SJCRH30 (cell line): ENCODE measurements around the gene GEMIN7. TPM values are rescaled to one million over a fixed set of nuclear protein-coding genes. Genes with fewer than 3 reads are reported as not detected.
"Not testable (repeated sequence)": the region's sequence is repeated elsewhere in the genome, so short reads cannot be mapped to it uniquely, and the experiment has no call there.

Experiments
- DNase-seq, 2 experiments: peaks; one replicate each; pipeline ENCODE4 v3.0.0-alpha.2; 2015 to 2020
- H3K27ac ChIP-seq: fragments of 250-450 bp; sonication (Bioruptor Pico); 2 replicates; pipeline ENCODE4 v1.5.1; 2020; ENCODE audit warnings: mild to moderate bottlenecking, moderate library complexity
- H3K27me3 ChIP-seq: fragments of 250-450 bp; sonication (Bioruptor Pico); 2 replicates; pipeline ENCODE4 v1.5.1; 2020; ENCODE audit warnings: mild to moderate bottlenecking, moderate library complexity
- H3K36me3 ChIP-seq: fragments of 250-450 bp; sonication (Bioruptor Pico); 2 replicates; pipeline ENCODE4 v1.5.1; 2020; ENCODE audit warnings: mild to moderate bottlenecking, moderate library complexity
- H3K4me1 ChIP-seq: fragments of 250-450 bp; sonication (Bioruptor Pico); 2 replicates; pipeline ENCODE4 v1.5.1; 2020; ENCODE audit warnings: mild to moderate bottlenecking, moderate library complexity
- H3K4me3 ChIP-seq: fragments of 250-450 bp; sonication (Bioruptor Pico); 2 replicates; pipeline ENCODE4 v1.5.1; 2020; ENCODE audit warnings: mild to moderate bottlenecking, moderate library complexity
- H3K9me3 ChIP-seq: fragments of 250-450 bp; sonication (Bioruptor Pico); replicated peaks from 2 replicates; pipeline ENCODE4 v1.5.1; 2020; ENCODE audit warnings: mild to moderate bottlenecking, moderate library complexity
- total RNA-seq: library from RNA; depleted of rRNA; stranded (reverse); fragments of >200 nt; shearing (Covaris generic); gene quantifications from 2 replicates; pipeline ENCODE4 v1.2.3, GENCODE V29; 2014

Gene GEMIN7
- total RNA-seq, 1 experiment from 2014 or later, result 37.9 TPM

DNA sequence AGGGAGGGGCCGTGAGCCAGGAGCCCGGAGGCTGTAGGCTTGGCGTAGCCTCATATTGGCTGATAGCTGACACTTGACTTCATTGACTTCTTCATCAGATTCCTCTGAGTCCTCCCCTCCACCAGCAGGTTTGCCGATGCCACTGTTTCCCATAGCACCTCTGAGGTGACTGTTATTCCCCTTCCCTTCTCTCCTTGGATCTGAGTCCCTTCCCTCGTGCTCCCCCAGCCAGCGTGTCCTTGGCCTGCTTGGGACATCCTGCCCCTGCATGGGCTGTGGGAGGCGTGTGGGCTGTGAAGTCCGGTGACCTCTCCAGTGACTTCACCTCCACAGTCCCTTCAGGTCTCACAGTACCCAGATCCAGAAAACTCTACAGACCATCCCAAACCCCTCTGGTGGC is 22.7 kb downstream of the GEMIN7 start:
- Histone ChIP-seq H3K4me1 (peaks cover 19% of the 10 kb centered on the region), H3K36me3 (no peaks in the 10 kb centered on the region), H3K27ac (no peak overlapping the region), H3K27me3 (no peaks in the 10 kb centered on the region), H3K9me3 (no peaks in the 10 kb centered on the region), H3K4me3 (no peak overlapping the region)
- DNase-seq, result no peak

DNA sequence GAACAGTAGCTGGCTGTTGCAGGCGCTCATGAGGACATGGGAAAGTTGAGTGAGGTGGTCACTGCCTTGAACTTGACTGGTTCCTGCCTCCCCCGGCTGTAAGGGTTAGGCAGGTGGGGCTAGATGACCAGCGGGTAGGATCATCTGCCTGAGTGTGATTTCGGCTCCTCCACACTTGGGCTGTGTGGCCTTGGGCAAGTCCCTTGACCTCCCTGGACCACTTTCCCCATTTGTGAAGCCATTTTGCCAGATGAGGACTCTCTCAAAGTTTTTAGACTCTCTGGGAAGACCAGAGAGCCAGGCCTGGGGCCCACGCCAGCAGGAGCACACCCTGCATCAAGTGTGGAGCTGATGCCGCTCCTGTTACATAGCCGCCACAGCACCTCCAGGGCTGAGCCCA is 23.4 kb downstream of the GEMIN7 start:
- H3K27me3 ChIP-seq, result no peaks in the 10 kb centered on the region
- H3K4me1 ChIP-seq, result peaks cover 19% of the 10 kb centered on the region
- DNase-seq, result no peak
- H3K4me3 ChIP-seq, result no peak overlapping the region
- H3K27ac ChIP-seq, result no peak overlapping the region
- no peaks in the 10 kb centered on the region for H3K36me3 ChIP-seq
- no peaks in the 10 kb centered on the region for H3K9me3 ChIP-seq

DNA sequence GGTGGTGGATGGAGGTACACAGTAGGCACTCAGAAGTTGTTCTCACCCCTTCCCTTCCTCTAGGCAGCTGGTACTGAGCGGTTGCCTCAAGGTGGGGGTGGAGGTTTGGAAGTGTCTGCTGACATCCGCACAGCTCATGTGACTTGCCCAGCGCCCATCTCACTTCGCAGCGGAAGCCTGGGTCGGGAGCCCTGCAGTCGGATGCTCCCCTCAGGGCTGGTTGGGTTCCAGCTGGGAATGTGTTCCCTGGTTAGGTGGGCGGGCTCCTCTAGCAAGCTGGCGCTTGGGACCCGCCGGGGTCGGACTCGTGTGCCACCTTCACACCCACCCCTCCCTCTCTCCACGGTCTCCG is 24.1 kb downstream of the GEMIN7 start:
- Histone ChIP-seq H3K27me3 (no peaks in the 10 kb centered on the region), H3K4me3 (no peak overlapping the region), H3K36me3 (no peaks in the 10 kb centered on the region), H3K27ac (no peak overlapping the region), H3K9me3 (no peaks in the 10 kb centered on the region), H3K4me1 (peaks cover 19% of the 10 kb centered on the region)
- peak; percentile 18 to 29 for DNase-seq

DNA sequence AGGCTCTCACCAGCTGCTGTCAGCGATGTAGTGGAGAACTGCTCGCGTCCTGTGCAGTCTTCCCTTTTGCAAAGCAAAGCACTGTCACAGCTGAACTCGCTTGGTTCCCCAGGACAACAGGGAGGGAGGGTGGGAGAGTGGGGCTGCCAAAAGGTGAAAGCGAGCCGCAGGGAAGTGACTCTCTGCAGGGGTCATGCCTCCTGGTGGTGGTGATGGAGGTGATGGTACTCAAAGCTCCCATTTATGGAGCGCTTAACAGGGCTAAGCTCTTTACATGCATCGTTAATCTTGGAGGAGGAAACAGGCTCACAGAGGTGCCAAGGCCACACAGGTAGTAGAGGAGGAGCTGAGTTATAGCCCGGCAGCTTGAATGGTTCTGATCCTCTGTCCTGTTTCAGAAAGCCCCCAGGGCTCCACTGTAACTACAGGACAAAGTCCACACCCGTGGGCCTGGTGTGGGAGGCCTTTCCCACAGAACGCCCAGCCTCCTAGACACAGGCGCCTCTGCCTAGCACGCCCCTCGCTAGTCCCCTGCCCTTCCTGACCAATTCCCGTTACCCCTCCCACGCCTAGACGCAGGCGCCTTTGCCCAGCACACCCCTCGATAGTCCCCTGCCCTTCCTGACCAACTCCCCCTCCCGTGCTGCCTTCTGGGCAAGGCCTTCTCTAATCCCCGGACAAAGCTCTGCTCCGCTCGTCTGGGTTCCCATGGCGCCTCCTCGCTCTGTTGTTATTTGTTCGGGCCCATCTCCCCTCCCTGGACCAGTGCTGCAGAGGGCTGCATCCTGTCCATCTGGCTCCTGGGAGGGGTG is 24.7 kb downstream of the GEMIN7 start:
- no peak overlapping the region for H3K27ac ChIP-seq
- H3K36me3 ChIP-seq, result no peaks in the 10 kb centered on the region
- H3K27me3 ChIP-seq, result no peaks in the 10 kb centered on the region
- H3K4me3 ChIP-seq, result no peak overlapping the region
- DNase-seq, result no peak
- peaks cover 15% of the 10 kb centered on the region for H3K4me1 ChIP-seq
- H3K9me3 ChIP-seq, result no peaks in the 10 kb centered on the region

DNA sequence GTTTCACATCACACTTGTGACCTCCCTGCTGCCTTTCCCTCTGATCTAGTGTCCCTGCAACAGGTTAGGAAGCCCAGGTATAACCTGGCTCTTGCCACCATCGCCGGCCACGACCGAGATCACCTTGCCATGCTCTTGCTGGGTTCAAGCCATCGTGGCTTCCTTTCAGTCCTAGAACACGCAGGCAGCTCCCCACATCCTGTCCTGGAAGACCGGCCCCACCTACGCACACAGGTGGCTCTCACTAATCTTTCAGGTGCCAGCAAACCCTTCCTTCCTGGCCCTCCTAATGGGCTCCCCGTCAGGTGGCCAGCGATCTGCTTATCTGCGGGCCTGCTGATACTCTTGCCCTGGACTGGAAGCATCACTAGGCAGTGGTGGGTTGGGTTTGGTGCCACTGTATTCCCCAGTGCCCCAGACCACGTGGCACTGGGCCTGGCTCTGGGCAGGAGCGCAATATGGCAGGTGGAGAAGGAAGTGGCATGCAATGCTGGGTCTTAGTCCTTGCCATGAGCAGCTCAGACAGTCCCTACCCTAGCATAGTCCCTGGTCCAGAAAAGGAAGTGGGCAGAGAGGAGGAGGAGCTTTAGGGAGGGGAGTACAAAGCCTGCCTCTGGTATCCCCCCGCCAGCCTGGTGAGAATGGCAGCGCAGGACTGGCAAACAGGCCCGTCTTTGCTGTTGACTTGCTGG is 25.7 kb downstream of the GEMIN7 start:
- no peaks in the 10 kb centered on the region for H3K9me3 ChIP-seq
- no peak for DNase-seq
- no peaks in the 10 kb centered on the region for H3K27me3 ChIP-seq
- peaks cover 8% of the 10 kb centered on the region; the same call in 1 of the 2 replicates for H3K4me1 ChIP-seq
- H3K27ac ChIP-seq, result no peak overlapping the region
- H3K4me3 ChIP-seq, result no peak overlapping the region
- H3K36me3 ChIP-seq, result no peaks in the 10 kb centered on the region

DNA sequence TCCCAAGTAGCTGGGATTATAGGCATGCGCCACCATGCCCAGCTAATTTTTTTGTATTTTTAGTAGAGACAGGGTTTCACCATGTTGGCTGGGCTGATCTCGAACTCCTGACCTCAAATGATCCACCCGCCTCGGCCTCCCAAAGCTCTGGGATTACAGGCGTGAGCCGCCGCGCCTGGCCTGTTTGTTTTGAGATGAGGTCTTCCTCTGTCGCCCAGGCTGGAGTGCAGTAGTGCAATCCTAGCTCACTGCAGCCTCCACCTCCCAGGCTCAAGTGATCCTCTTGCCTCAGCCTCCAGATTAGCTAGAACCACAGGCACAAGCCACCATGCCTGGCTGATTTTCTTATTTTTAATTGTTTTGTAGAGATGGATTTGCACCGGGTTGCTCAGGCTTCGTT is 27.3 kb downstream of the GEMIN7 start:
- DNase-seq, H3K9me3 ChIP-seq, H3K27ac ChIP-seq, H3K4me3 ChIP-seq, H3K36me3 ChIP-seq, H3K27me3 ChIP-seq, H3K4me1 ChIP-seq: not testable (repeated sequence)

DNA sequence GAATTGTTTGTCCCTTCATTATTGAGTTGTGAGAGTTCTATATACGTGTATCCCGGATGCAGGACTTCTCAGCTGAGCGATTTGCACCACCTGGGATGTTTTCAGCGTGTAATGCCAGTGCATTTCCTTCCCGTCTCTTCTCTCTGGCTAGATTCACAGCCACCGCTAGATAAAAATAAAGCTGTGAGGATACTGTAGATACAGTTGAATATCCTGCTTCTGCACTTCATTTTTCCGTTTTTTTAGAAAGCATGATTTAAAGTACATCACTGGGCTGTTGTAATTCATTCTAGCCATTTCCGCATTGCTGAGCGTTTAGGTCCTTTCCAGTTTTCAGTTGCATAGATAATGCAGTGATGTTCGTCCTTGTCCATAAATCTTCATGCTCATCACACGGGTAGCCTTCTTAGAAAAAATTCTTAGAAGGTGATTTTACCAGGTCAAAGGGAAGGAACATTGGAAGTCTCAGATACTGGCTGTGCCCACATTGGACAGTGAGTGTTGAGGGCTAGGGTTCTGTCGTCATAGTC is 28.6 kb downstream of the GEMIN7 start:
- no peak for DNase-seq
- H3K27me3 ChIP-seq, result no peaks in the 10 kb centered on the region
- H3K36me3 ChIP-seq, result no peaks in the 10 kb centered on the region
- H3K4me3 ChIP-seq, result no peak overlapping the region
- no peak overlapping the region for H3K27ac ChIP-seq
- no peaks in the 10 kb centered on the region for H3K9me3 ChIP-seq
- peaks cover 7% of the 10 kb centered on the region; the same call in 1 of the 2 replicates for H3K4me1 ChIP-seq

DNA sequence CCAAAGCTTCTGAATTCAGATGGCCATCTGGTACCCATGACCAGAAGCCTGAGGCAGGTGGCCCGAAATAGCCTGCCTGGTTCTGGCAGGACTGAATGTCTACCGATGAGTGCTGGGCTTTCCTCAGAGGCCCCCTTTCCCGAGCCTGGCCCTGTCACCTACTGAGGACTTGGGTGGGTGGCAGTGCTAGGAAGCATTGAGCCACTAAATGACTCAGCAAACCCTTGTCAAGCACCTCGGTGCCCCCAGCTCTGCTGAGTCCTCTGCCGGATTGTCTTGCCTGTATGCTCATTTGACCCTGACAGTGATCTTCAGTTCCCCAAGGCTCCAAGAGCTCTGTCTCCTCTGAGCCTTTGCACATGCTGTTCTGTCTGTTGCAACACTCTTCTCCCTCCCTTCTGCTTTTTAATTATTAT is 31.8 kb downstream of the GEMIN7 start:
- Histone ChIP-seq H3K4me3 (no peak overlapping the region), H3K36me3 (no peaks in the 10 kb centered on the region), H3K9me3 (no peaks in the 10 kb centered on the region), H3K27me3 (no peaks in the 10 kb centered on the region), H3K27ac (no peak overlapping the region), H3K4me1 (peaks cover 9% of the 10 kb centered on the region)
- no peak for DNase-seq

DNA sequence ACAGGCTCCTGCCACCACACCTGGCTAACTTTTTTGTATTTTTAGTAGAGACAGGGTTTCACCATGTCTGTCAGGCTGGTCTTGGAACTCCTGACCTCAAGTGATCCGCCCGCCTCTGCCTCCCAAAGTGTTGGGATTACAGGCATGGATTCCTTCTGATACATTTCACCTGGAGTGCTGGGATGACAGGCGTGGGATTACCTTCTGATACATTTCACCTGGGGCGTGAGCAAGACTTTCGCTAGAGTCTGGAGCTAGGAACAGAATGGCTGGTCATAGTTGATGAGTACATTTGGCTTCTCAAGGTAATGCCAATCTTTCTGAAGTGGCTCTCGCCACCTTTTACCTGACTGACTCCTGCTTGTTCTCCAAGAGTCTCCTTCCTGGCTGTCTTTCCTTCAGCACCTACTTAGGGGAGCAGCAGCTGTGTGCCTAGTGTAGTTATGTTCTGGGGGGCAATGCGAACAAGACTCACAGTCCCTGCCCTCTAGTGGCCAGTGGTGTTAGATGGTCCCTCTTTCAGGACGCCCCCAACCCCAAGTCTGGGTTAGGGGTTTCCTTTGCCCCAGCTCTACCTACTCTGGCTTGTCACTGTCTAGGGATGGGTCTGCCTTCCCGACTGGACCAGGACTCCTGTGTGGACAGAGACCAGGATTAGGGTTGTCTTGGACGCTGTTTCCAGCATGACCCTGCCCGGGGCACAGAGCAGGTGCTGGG is 33.2 kb downstream of the GEMIN7 start:
- no peak for DNase-seq
- Histone ChIP-seq H3K4me1 (peaks cover 22% of the 10 kb centered on the region), H3K27ac (no peak overlapping the region), H3K27me3 (no peaks in the 10 kb centered on the region), H3K36me3 (no peaks in the 10 kb centered on the region), H3K4me3 (no peak overlapping the region), H3K9me3 (no peaks in the 10 kb centered on the region)

DNA sequence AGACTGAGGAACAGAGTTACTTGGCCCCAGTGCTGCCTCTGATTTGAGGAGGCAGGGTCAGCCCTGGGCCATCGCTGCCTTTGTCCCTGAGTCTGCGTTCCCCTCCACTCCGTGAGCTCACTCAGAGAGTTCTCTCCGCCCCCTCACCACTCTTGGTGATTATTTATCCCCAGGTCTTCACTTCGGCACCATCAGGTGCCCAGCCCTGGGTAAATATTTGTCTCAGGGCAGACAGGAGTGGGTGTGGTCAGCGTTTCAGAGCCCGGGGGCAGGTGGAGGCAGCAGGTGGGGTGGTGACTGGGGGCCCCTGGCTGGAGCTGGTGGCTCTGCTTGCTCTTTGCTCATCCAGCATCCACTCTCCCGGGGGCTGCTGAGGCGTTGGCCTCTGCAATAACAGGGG is 34.6 kb downstream of the GEMIN7 start:
- H3K9me3 ChIP-seq, result no peaks in the 10 kb centered on the region
- no peak overlapping the region for H3K27ac ChIP-seq
- no peaks in the 10 kb centered on the region for H3K27me3 ChIP-seq
- no peak overlapping the region for H3K4me3 ChIP-seq
- H3K36me3 ChIP-seq, result no peaks in the 10 kb centered on the region
- H3K4me1 ChIP-seq, result peaks cover 36% of the 10 kb centered on the region
- DNase-seq, result no peak

DNA sequence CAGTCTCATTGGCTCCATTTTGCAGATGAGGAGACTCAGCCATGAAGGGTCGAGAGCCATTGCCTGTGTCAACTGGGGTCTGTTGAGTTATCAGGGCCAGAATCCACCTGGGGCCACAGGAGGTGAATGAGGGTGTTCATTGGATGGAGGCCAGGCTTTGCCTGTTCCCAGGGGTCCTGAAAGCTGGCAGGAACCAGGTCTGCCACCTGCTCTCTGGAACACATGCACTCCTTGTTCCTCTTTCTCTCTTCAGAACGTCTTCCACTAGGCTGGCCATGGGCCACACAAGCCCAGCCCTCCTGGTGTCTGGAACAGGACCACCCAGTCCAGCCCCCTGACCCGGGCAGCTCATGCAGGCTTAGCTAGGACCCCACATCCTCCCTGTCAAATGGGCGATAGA is 35.1 kb downstream of the GEMIN7 start:
- no peaks in the 10 kb centered on the region for H3K27me3 ChIP-seq
- H3K36me3 ChIP-seq, result no peaks in the 10 kb centered on the region
- H3K4me1 ChIP-seq, result peaks cover 39% of the 10 kb centered on the region
- H3K4me3 ChIP-seq, result no peak overlapping the region
- DNase-seq, result no peak
- H3K9me3 ChIP-seq, result no peaks in the 10 kb centered on the region
- no peak overlapping the region for H3K27ac ChIP-seq

DNA sequence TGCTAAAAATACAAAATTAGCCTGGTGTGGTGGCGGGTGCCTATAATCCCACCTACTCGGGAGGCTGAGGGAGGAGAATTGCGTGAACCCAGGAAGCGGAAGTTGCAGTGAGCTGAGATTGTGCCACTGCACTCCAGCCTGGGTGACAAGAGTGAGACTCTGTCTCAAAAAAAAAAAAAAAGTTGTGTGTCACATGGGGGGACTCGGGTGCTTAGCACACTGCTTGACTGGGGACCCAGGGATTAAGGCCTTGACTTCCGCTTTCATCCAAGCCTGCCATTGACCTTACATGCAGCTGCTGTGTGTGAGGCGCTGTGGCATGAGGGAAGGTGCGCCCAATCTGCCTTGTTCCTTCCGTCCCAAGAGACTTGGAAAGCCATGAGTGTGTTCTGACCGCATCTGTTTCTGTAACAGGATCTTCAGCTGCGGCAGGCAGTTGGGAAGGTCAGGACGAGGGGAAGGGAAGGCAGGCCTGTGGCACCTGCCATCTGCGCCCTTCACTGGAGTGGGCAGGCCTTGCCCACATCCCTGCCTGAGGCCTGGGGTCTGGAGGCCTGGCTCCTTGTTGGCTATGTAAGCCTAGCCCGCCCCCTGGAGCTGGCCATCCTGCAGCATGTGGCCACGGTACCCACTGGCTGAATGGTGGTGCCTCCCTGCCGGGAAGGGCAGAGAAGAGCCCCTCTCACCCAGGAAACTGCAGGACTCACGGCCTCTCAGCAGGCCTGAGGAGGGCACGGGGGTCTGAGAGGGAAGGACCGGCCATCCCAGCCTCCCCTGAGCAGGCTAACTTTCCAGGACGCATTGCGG is 37.0 kb downstream of the GEMIN7 start:
- Histone ChIP-seq H3K27ac (peak overlapping the region; percentile 33), H3K4me1 (peaks cover 45% of the 10 kb centered on the region), H3K36me3 (no peaks in the 10 kb centered on the region), H3K27me3 (no peaks in the 10 kb centered on the region), H3K4me3 (no peak overlapping the region), H3K9me3 (no peaks in the 10 kb centered on the region)
- peak; percentile 91 to 96 for DNase-seq

DNA sequence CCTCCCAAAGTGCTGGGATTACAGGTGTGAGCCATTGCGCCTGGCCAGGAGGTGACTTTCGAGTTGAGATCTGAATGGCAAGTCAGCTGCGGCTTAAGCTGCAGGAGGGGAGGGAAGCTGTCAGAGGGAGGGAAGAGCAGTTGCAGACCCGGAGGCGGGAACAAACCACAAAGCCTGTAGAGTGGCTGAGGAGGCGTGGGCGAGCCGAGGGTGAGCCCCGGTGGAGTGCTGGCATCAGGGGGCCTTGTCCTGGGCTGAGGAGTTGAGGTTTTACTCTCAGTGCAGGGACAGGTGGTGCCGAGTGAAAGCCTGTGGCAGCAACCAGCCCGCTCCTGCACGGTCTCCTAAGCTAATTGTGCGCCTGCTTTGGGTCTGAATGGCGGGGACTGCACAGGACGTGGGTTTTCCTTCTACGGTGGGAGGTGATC is 38.1 kb downstream of the GEMIN7 start:
- peaks cover 45% of the 10 kb centered on the region for H3K4me1 ChIP-seq
- peak; percentile 81 to 91 for DNase-seq
- no peaks in the 10 kb centered on the region for H3K27me3 ChIP-seq
- H3K9me3 ChIP-seq, result no peaks in the 10 kb centered on the region
- peak overlapping the region; percentile 40 for H3K27ac ChIP-seq
- no peaks in the 10 kb centered on the region for H3K36me3 ChIP-seq
- no peak overlapping the region for H3K4me3 ChIP-seq

DNA sequence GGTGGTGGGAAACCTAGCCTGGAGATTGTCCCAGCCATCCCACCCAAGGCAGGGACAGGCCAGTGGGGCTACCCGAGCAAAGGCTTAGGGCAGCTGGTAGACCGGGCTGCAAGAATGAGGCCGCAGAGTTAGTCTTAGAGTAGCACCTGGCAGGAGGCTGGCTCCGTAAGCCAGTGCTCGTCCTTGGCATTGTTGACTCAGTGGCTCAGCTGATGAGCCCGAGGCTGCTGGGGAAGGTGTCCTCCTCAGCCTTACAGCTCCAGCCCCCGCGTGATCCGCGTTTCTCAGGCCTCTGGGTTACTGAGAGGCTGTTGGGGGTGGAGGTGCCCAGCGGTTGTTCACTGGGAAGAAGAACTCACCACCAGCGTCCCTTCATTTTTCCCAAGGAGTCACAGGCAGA is 38.6 kb downstream of the GEMIN7 start:
- no peaks in the 10 kb centered on the region for H3K36me3 ChIP-seq
- no peaks in the 10 kb centered on the region for H3K27me3 ChIP-seq
- peaks cover 45% of the 10 kb centered on the region for H3K4me1 ChIP-seq
- no peaks in the 10 kb centered on the region for H3K9me3 ChIP-seq
- no peak overlapping the region for H3K4me3 ChIP-seq
- peak; percentile 20 to 45 for DNase-seq
- H3K27ac ChIP-seq, result peak overlapping the region; percentile 40
